Neural cell (in vitro differentiated cells): ENCODE data around the gene CATSPER1. TPM values are rescaled to one million over a fixed set of nuclear protein-coding genes. Genes with fewer than 3 reads are reported as not detected.

Source experiments
- H2AFZ ChIP-seq: fragments of 200-600, 300-800 bp; sonication (generic), shearing (Covaris generic); 2 replicates; pipeline ENCODE4 v1.6.0; 2014; ENCODE audit warnings: low read depth, mild to moderate bottlenecking, antibody characterized with exemption, low read length, moderate library complexity
- H3F3A ChIP-seq: fragments of 200-600 bp; shearing (Covaris generic); 2 replicates; pipeline ENCODE4 v1.6.1; 2016; ENCODE audit warnings: mild to moderate bottlenecking, moderate library complexity, mixed read lengths, antibody characterized with exemption, low read length; ENCODE audit not compliant: insufficient read depth, poor library complexity, severe bottlenecking
- H3K27ac ChIP-seq: fragments of 200-600, 300-800 bp; sonication (generic), shearing (Covaris generic); 2 replicates; pipeline ENCODE4 v1.5.1; 2014; ENCODE audit warnings: mild to moderate bottlenecking, low read length, moderate library complexity
- H3K27me3 ChIP-seq: fragments of 300-800, 200-600 bp; sonication (generic), shearing (Covaris generic); 2 replicates; pipeline ENCODE4 v1.6.0; 2014; ENCODE audit warnings: mild to moderate bottlenecking, low read depth, low read length, moderate library complexity; ENCODE audit not compliant: insufficient read depth
- H3K36me3 ChIP-seq: fragments of 300-800, 200-600 bp; sonication (generic), shearing (Covaris generic); 2 replicates; pipeline ENCODE4 v1.5.1; 2014; ENCODE audit warnings: mild to moderate bottlenecking, antibody characterized with exemption, low read length, moderate library complexity; ENCODE audit not compliant: insufficient read depth
- H3K4me2 ChIP-seq: fragments of 300-800, 200-600 bp; sonication (generic), shearing (Covaris generic); 2 replicates; pipeline ENCODE4 v1.6.0; 2014; ENCODE audit warnings: mild to moderate bottlenecking, low read length
- H3K4me3 ChIP-seq: fragments of 300-800, 200-600 bp; sonication (generic), shearing (Covaris generic); 2 replicates; pipeline ENCODE4 v1.5.1; 2014; ENCODE audit warnings: mild to moderate bottlenecking, low read length, moderate library complexity
- H3K79me2 ChIP-seq: fragments of 200-600 bp; shearing (Covaris generic); replicated peaks from 2 replicates; pipeline ENCODE4 v1.6.0; 2014; ENCODE audit warnings: mild to moderate bottlenecking, low read length, moderate library complexity; ENCODE audit not compliant: insufficient read depth
- H3K9ac ChIP-seq: fragments of 300-800, 200-600 bp; sonication (generic), shearing (Covaris generic); 2 replicates; pipeline ENCODE4 v1.6.1; 2016; ENCODE audit warnings: mild to moderate bottlenecking, low read length, mixed read lengths
- H3K9me2 ChIP-seq: fragments of 200-600 bp; shearing (Covaris generic); 2 replicates; pipeline ENCODE4 v1.6.1; 2016; ENCODE audit warnings: mild to moderate bottlenecking, low read length, mixed read lengths; ENCODE audit not compliant: insufficient read depth
- H3K9me3 ChIP-seq: fragments of 200-600, 300-800 bp; sonication (generic), shearing (Covaris generic); 2 replicates; pipeline ENCODE4 v1.6.1; 2016; ENCODE audit warnings: mild to moderate bottlenecking, mixed run types, low read length, moderate library complexity, mixed read lengths
- H4K20me1 ChIP-seq: fragments of 200-600 bp; shearing (Covaris generic); 2 replicates; pipeline ENCODE4 v1.6.1; 2016; ENCODE audit warnings: mild to moderate bottlenecking, mixed run types; ENCODE audit not compliant: insufficient read depth
- EP300 ChIP-seq: fragments of 450-650 bp; conservative IDR thresholded peaks from 2 replicates; pipeline ENCODE4 v1.6.1; 2014; ENCODE audit warnings: antibody characterized with exemption, mild to moderate bottlenecking, moderate library complexity; ENCODE audit not compliant: poor library complexity, severe bottlenecking
- EZH2 ChIP-seq: fragments of 200-600, 300-800 bp; shearing (Covaris generic), sonication (generic); IDR thresholded peaks from 2 replicates; pipeline ENCODE4 v1.6.1; 2014; ENCODE audit warnings: antibody characterized with exemption, low read length, borderline replicate concordance, mild to moderate bottlenecking; ENCODE audit not compliant: insufficient read depth, poor library complexity, severe bottlenecking
- MXI1 ChIP-seq: fragments of 450-650 bp; conservative IDR thresholded peaks from 2 replicates; pipeline ENCODE4 v1.6.1; 2014; ENCODE audit warnings: antibody characterized with exemption, mild to moderate bottlenecking; ENCODE audit not compliant: poor library complexity, severe bottlenecking
- POLR2AphosphoS5 ChIP-seq: IDR thresholded peaks from 2 replicates; pipeline ENCODE4 v1.6.1; 2012
- RAD21 ChIP-seq: fragments of 450-650 bp; conservative IDR thresholded peaks from 2 replicates; pipeline ENCODE4 v1.6.1; 2014; ENCODE audit warnings: antibody characterized with exemption, mild to moderate bottlenecking, moderate library complexity
- SMC3 ChIP-seq: fragments of 450-650 bp; conservative IDR thresholded peaks from 2 replicates; pipeline ENCODE4 v1.6.1; 2014; ENCODE audit warnings: antibody characterized with exemption, mild to moderate bottlenecking, moderate library complexity; ENCODE audit not compliant: poor library complexity
- TAF1 ChIP-seq: IDR thresholded peaks from 2 replicates; pipeline ENCODE4 v1.6.1; 2012; ENCODE audit warnings: low read depth
- polyA plus RNA-seq: library from polyadenylated mRNA; depleted of rRNA; stranded (reverse); fragments of >200 nt; gene quantifications from 2 replicates; pipeline ENCODE4 v1.2.3, GENCODE V29; 2014
- TF ChIP-seq, protein P1 (sequence below): IDR thresholded peaks from 2 replicates; pipeline ENCODE4 v1.6.1; 2012; ENCODE audit warnings: borderline replicate concordance
- TF ChIP-seq, protein P2 (sequence below): fragments of 450-650 bp; IDR thresholded peaks from 2 replicates; pipeline ENCODE4 v1.5.1; 2014; ENCODE audit warnings: antibody characterized with exemption, mild to moderate bottlenecking, moderate library complexity; ENCODE audit not compliant: poor library complexity, severe bottlenecking

CATSPER1 gene
- polyA plus RNA-seq, 1 donor from 2014 or later: not detected

DNA sequence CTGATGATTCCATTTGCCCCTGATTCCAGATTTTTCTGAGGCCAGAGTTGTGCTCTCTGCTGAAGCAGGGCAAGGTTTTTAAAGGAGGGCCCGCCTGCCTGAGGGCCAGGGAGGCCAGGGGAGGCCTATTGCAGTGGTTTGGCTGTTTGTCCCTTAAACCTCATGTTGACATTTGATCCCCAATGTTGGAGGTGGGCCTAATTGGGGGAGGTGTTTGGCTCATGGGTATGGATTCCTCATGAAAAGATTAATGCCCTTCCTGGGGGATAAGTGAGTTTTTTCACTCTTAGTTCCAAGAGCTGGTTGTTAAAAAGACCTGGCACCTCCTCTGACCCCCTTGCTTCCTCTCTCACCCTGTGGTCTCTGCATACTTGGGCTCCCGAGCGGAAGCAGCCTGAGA, 13.5 kb upstream of the CATSPER1 start:
- TF ChIP-seq MXI1 (no peak), EP300 (no peak), POLR2AphosphoS5 (no peak), EZH2 (no peak), TAF1 (no peak), RAD21 (no peak), SMC3 (no peak)
- TF ChIP-seq, protein P1, sequence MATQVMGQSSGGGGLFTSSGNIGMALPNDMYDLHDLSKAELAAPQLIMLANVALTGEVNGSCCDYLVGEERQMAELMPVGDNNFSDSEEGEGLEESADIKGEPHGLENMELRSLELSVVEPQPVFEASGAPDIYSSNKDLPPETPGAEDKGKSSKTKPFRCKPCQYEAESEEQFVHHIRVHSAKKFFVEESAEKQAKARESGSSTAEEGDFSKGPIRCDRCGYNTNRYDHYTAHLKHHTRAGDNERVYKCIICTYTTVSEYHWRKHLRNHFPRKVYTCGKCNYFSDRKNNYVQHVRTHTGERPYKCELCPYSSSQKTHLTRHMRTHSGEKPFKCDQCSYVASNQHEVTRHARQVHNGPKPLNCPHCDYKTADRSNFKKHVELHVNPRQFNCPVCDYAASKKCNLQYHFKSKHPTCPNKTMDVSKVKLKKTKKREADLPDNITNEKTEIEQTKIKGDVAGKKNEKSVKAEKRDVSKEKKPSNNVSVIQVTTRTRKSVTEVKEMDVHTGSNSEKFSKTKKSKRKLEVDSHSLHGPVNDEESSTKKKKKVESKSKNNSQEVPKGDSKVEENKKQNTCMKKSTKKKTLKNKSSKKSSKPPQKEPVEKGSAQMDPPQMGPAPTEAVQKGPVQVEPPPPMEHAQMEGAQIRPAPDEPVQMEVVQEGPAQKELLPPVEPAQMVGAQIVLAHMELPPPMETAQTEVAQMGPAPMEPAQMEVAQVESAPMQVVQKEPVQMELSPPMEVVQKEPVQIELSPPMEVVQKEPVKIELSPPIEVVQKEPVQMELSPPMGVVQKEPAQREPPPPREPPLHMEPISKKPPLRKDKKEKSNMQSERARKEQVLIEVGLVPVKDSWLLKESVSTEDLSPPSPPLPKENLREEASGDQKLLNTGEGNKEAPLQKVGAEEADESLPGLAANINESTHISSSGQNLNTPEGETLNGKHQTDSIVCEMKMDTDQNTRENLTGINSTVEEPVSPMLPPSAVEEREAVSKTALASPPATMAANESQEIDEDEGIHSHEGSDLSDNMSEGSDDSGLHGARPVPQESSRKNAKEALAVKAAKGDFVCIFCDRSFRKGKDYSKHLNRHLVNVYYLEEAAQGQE: no peak
- TF ChIP-seq, protein P2, sequence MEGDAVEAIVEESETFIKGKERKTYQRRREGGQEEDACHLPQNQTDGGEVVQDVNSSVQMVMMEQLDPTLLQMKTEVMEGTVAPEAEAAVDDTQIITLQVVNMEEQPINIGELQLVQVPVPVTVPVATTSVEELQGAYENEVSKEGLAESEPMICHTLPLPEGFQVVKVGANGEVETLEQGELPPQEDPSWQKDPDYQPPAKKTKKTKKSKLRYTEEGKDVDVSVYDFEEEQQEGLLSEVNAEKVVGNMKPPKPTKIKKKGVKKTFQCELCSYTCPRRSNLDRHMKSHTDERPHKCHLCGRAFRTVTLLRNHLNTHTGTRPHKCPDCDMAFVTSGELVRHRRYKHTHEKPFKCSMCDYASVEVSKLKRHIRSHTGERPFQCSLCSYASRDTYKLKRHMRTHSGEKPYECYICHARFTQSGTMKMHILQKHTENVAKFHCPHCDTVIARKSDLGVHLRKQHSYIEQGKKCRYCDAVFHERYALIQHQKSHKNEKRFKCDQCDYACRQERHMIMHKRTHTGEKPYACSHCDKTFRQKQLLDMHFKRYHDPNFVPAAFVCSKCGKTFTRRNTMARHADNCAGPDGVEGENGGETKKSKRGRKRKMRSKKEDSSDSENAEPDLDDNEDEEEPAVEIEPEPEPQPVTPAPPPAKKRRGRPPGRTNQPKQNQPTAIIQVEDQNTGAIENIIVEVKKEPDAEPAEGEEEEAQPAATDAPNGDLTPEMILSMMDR: no peak
- Histone ChIP-seq H3K4me2 (no peak overlapping the region), H3K9me3 (no peaks in the 10 kb centered on the region), H3K36me3 (no peaks in the 10 kb centered on the region), H3K9ac (no peak overlapping the region), H3K27me3 (no peaks in the 10 kb centered on the region), H3K79me2 (no peaks in the 10 kb centered on the region), H3K4me3 (no peak overlapping the region), H3K9me2 (no peaks in the 10 kb centered on the region), H4K20me1 (no peaks in the 10 kb centered on the region), H3K27ac (no peak overlapping the region), H2AFZ (no peak overlapping the region), H3F3A (no peaks in the 10 kb centered on the region)

DNA sequence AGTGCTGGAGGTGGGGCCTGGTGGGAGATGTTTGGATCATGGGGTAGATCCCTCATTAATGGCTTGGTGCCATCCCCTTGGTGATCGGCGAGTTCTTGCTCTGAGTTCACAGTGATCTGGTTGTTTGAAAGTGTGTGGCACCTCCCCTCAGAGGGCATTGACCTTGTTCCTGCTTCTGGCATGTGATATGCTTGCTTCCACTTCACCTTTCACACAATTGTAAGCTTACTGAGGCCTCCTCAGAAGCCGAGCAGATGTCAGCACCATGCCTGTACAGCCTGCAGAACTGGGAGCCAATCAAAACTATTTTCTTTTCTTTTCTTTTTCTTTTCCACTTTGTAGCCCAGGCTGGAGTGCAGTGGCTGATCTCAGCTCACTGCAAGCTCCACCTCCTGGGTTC, 11.0 kb upstream of the CATSPER1 start:
- TF ChIP-seq SMC3 (no peak), EP300 (no peak), POLR2AphosphoS5 (no peak), RAD21 (no peak)
- TF ChIP-seq, protein P1: no peak
- TF ChIP-seq, protein P2: no peak
- H3K9me2 ChIP-seq: no peaks in the 10 kb centered on the region
- H3K4me3 ChIP-seq: no peak overlapping the region
- H3K27me3 ChIP-seq: no peaks in the 10 kb centered on the region
- H2AFZ ChIP-seq: no peak overlapping the region
- H3K79me2 ChIP-seq: no peaks in the 10 kb centered on the region
- no peaks in the 10 kb centered on the region for H3K36me3 ChIP-seq
- H3K9me3 ChIP-seq: no peaks in the 10 kb centered on the region
- H3F3A ChIP-seq: no peaks in the 10 kb centered on the region
- no peak overlapping the region for H3K9ac ChIP-seq
- no peak overlapping the region for H3K27ac ChIP-seq
- no peaks in the 10 kb centered on the region for H4K20me1 ChIP-seq
- no peak overlapping the region for H3K4me2 ChIP-seq
